Neural cell (in vitro differentiated cells): ENCODE measurements around the gene ATXN10. TPM values are rescaled to one million over a fixed set of nuclear protein-coding genes. Genes with fewer than 3 reads are reported as not detected.

Experiments
- H2AFZ ChIP-seq: fragments of 200-600, 300-800 bp; sonication (generic), shearing (Covaris generic); 2 replicates; pipeline ENCODE4 v1.6.0; 2014; ENCODE audit warnings: low read depth, mild to moderate bottlenecking, antibody characterized with exemption, low read length, moderate library complexity
- H3F3A ChIP-seq: fragments of 200-600 bp; shearing (Covaris generic); 2 replicates; pipeline ENCODE4 v1.6.1; 2016; ENCODE audit warnings: mild to moderate bottlenecking, moderate library complexity, mixed read lengths, antibody characterized with exemption, low read length; ENCODE audit not compliant: insufficient read depth, poor library complexity, severe bottlenecking
- H3K27ac ChIP-seq: fragments of 200-600, 300-800 bp; sonication (generic), shearing (Covaris generic); 2 replicates; pipeline ENCODE4 v1.5.1; 2014; ENCODE audit warnings: mild to moderate bottlenecking, low read length, moderate library complexity
- H3K27me3 ChIP-seq: fragments of 300-800, 200-600 bp; sonication (generic), shearing (Covaris generic); 2 replicates; pipeline ENCODE4 v1.6.0; 2014; ENCODE audit warnings: mild to moderate bottlenecking, low read depth, low read length, moderate library complexity; ENCODE audit not compliant: insufficient read depth
- H3K36me3 ChIP-seq: fragments of 300-800, 200-600 bp; sonication (generic), shearing (Covaris generic); 2 replicates; pipeline ENCODE4 v1.5.1; 2014; ENCODE audit warnings: mild to moderate bottlenecking, antibody characterized with exemption, low read length, moderate library complexity; ENCODE audit not compliant: insufficient read depth
- H3K4me2 ChIP-seq: fragments of 300-800, 200-600 bp; sonication (generic), shearing (Covaris generic); 2 replicates; pipeline ENCODE4 v1.6.0; 2014; ENCODE audit warnings: mild to moderate bottlenecking, low read length
- H3K4me3 ChIP-seq: fragments of 300-800, 200-600 bp; sonication (generic), shearing (Covaris generic); 2 replicates; pipeline ENCODE4 v1.5.1; 2014; ENCODE audit warnings: mild to moderate bottlenecking, low read length, moderate library complexity
- H3K79me2 ChIP-seq: fragments of 200-600 bp; shearing (Covaris generic); replicated peaks from 2 replicates; pipeline ENCODE4 v1.6.0; 2014; ENCODE audit warnings: mild to moderate bottlenecking, low read length, moderate library complexity; ENCODE audit not compliant: insufficient read depth
- H3K9ac ChIP-seq: fragments of 300-800, 200-600 bp; sonication (generic), shearing (Covaris generic); 2 replicates; pipeline ENCODE4 v1.6.1; 2016; ENCODE audit warnings: mild to moderate bottlenecking, low read length, mixed read lengths
- H3K9me2 ChIP-seq: fragments of 200-600 bp; shearing (Covaris generic); 2 replicates; pipeline ENCODE4 v1.6.1; 2016; ENCODE audit warnings: mild to moderate bottlenecking, low read length, mixed read lengths; ENCODE audit not compliant: insufficient read depth
- H3K9me3 ChIP-seq: fragments of 200-600, 300-800 bp; sonication (generic), shearing (Covaris generic); 2 replicates; pipeline ENCODE4 v1.6.1; 2016; ENCODE audit warnings: mild to moderate bottlenecking, mixed run types, low read length, moderate library complexity, mixed read lengths
- H4K20me1 ChIP-seq: fragments of 200-600 bp; shearing (Covaris generic); 2 replicates; pipeline ENCODE4 v1.6.1; 2016; ENCODE audit warnings: mild to moderate bottlenecking, mixed run types; ENCODE audit not compliant: insufficient read depth
- CTCF ChIP-seq: fragments of 450-650 bp; IDR thresholded peaks from 2 replicates; pipeline ENCODE4 v1.5.1; 2014; ENCODE audit warnings: antibody characterized with exemption, mild to moderate bottlenecking, moderate library complexity; ENCODE audit not compliant: poor library complexity, severe bottlenecking
- EP300 ChIP-seq: fragments of 450-650 bp; conservative IDR thresholded peaks from 2 replicates; pipeline ENCODE4 v1.6.1; 2014; ENCODE audit warnings: antibody characterized with exemption, mild to moderate bottlenecking, moderate library complexity; ENCODE audit not compliant: poor library complexity, severe bottlenecking
- EZH2 ChIP-seq: fragments of 200-600, 300-800 bp; shearing (Covaris generic), sonication (generic); IDR thresholded peaks from 2 replicates; pipeline ENCODE4 v1.6.1; 2014; ENCODE audit warnings: antibody characterized with exemption, low read length, borderline replicate concordance, mild to moderate bottlenecking; ENCODE audit not compliant: insufficient read depth, poor library complexity, severe bottlenecking
- MXI1 ChIP-seq: fragments of 450-650 bp; conservative IDR thresholded peaks from 2 replicates; pipeline ENCODE4 v1.6.1; 2014; ENCODE audit warnings: antibody characterized with exemption, mild to moderate bottlenecking; ENCODE audit not compliant: poor library complexity, severe bottlenecking
- POLR2AphosphoS5 ChIP-seq: IDR thresholded peaks from 2 replicates; pipeline ENCODE4 v1.6.1; 2012
- RAD21 ChIP-seq: fragments of 450-650 bp; conservative IDR thresholded peaks from 2 replicates; pipeline ENCODE4 v1.6.1; 2014; ENCODE audit warnings: antibody characterized with exemption, mild to moderate bottlenecking, moderate library complexity
- REST ChIP-seq: IDR thresholded peaks from 2 replicates; pipeline ENCODE4 v1.6.1; 2012; ENCODE audit warnings: borderline replicate concordance
- SMC3 ChIP-seq: fragments of 450-650 bp; conservative IDR thresholded peaks from 2 replicates; pipeline ENCODE4 v1.6.1; 2014; ENCODE audit warnings: antibody characterized with exemption, mild to moderate bottlenecking, moderate library complexity; ENCODE audit not compliant: poor library complexity
- TAF1 ChIP-seq: IDR thresholded peaks from 2 replicates; pipeline ENCODE4 v1.6.1; 2012; ENCODE audit warnings: low read depth
- polyA plus RNA-seq: library from polyadenylated mRNA; depleted of rRNA; stranded (reverse); fragments of >200 nt; gene quantifications from 2 replicates; pipeline ENCODE4 v1.2.3, GENCODE V29; 2014

The ATXN10 gene
- polyA plus RNA-seq, 1 donor from 2014 or later: 321 TPM

- H4K20me1 ChIP-seq: no peaks in the 10 kb centered on the region
- no peaks in the 10 kb centered on the region for H3K9me3 ChIP-seq
- no peak overlapping the region for H3K27ac ChIP-seq
- H3K4me2 ChIP-seq: no peak overlapping the region
- H3F3A ChIP-seq: no peaks in the 10 kb centered on the region
- no peaks in the 10 kb centered on the region for H3K27me3 ChIP-seq
- no peaks in the 10 kb centered on the region for H3K9me2 ChIP-seq
- TF ChIP-seq EZH2: no peak
- TF ChIP-seq REST: no peak
- TF ChIP-seq MXI1: no peak
- TF ChIP-seq TAF1: no peak
- TF ChIP-seq POLR2AphosphoS5: no peak
- no peak for TF ChIP-seq CTCF
- no peak for TF ChIP-seq RAD21
- no peak for TF ChIP-seq SMC3
- no peak for TF ChIP-seq EP300
- no peak overlapping the region for H3K9ac ChIP-seq
- no peaks in the 10 kb centered on the region for H3K36me3 ChIP-seq
- H3K4me3 ChIP-seq: no peak overlapping the region
- no peaks in the 10 kb centered on the region for H3K79me2 ChIP-seq
- no peak overlapping the region for H2AFZ ChIP-seq
These were observed 204.8 kb downstream of the ATXN10 start for GRCh38 chr22:45876136-45877035.

- no peak overlapping the region for H3K4me3 ChIP-seq
- no peak overlapping the region for H3K9ac ChIP-seq
- H2AFZ ChIP-seq: no peak overlapping the region
- no peak overlapping the region for H3K27ac ChIP-seq
- H3K9me3 ChIP-seq: no peaks in the 10 kb centered on the region
- H3K4me2 ChIP-seq: no peak overlapping the region
- H3K27me3 ChIP-seq: no peaks in the 10 kb centered on the region
- TF ChIP-seq CTCF: no peak
- H3F3A ChIP-seq: no peaks in the 10 kb centered on the region
- H3K9me2 ChIP-seq: no peaks in the 10 kb centered on the region
- no peaks in the 10 kb centered on the region for H3K79me2 ChIP-seq
- H4K20me1 ChIP-seq: no peaks in the 10 kb centered on the region
- H3K36me3 ChIP-seq: no peaks in the 10 kb centered on the region
These were observed 205.4 kb downstream of the ATXN10 start for GRCh38 chr22:45877036-45877380.
